DMS53 (cell line): ENCODE measurements around the gene ZYG11B.
"Not testable (repeated sequence)": the region's sequence is repeated elsewhere in the genome, so short reads cannot be mapped to it uniquely, and the experiment has no call there.

ENCODE experiments used
- DNase-seq: peaks from one replicate; lab custom pipeline; 2025; lab: John Stamatoyannopoulos, UW

ZYG11B gene

DNA sequence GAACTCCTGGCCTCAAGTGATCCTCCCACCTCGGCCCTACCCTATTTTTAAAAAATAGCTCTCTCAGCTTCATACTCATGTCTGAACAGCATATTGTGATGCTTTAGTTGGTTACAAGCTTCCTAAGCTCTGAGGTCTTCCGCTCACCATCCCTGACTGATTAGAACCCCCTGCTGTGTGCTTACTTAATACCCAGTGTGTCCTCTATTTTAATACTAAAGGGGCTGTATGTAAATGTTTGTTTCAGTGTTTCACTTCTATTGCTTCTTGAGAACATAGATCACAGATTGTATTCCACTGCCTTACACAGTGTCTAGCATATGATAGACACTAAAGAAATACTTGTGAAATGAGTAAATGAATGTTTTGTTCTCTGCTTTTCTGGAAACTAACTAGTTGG lies 29.8 kb downstream of the ZYG11B start:
- DNase-seq, result no peak

DNA sequence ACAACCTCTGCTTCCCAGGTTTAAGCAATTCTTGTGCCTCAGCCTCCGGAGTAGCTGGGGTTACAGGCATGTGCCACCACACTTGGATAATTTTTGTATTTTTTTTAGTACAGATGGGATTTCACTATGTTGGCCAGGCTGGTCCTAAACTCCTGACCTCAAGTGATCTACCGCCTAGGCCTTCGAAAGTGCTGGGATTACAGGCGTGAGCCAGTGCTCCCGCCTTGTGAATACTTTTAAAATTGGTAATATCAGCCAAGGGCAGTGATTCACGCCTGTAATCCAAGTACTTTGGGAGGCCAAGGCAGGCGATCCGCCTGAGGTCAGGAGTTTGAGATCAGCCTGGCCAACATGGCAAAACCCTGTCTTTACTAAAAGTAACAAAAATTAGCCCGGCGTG lies 33.7 kb downstream of the ZYG11B start:
- DNase-seq, result no peak

DNA sequence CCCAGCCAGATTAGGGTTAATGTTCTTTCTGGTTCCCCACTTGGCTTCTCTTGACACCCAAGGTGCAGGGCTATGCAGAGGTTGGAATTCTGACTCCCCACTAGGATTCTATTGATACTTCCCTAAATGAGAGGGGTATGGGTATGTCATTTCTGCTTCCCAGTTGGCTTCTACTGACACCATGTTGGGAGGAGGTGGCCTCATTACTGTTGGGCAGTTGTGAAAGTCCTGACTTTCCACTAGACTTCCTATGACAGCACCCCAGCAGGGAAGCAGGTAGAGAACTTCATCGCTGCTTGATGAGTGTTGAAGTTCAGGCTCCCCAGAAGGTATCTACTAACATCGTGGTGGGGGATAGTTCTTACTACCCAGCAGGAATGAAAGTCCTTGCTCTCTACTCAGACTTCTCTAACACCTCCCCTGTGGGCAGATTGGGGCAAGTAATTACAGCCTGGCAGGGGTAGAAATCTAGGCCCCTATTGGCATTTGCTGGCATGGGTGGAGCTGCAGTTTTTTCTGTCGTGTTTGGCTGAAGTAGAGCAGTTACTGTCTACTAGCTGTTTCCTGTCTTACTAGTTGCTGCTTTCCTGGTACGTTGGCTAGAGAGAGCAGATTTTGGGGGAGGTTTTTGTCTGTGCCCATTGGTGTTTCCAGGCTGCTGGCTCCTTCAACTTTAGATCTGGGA lies 41.5 kb downstream of the ZYG11B start:
- no peak for DNase-seq

- no peak for DNase-seq
Measured at GRCh38 chr1:52769346-52770033, 43.2 kb downstream of the ZYG11B start.

GRCh38 chr1:52771384-52771783 lies 45.1 kb downstream of the ZYG11B start:
- no peak for DNase-seq

GRCh38 chr1:52786148-52786547 lies 59.9 kb downstream of the ZYG11B start:
- DNase-seq, result no peak

GRCh38 chr1:52790429-52790828 lies 64.2 kb downstream of the ZYG11B start:
- DNase-seq, result not testable (repeated sequence)

- DNase-seq, result no peak
Measured at GRCh38 chr1:52792036-52792435, 65.8 kb downstream of the ZYG11B start.

- DNase-seq, result not testable (repeated sequence)
Measured at GRCh38 chr1:52793717-52794116, 67.5 kb downstream of the ZYG11B start.

- DNase-seq, result no peak
Measured at GRCh38 chr1:52795464-52795863, 69.2 kb downstream of the ZYG11B start.

GRCh38 chr1:52798331-52798730 lies 72.1 kb downstream of the ZYG11B start:
- DNase-seq, result no peak

DNA sequence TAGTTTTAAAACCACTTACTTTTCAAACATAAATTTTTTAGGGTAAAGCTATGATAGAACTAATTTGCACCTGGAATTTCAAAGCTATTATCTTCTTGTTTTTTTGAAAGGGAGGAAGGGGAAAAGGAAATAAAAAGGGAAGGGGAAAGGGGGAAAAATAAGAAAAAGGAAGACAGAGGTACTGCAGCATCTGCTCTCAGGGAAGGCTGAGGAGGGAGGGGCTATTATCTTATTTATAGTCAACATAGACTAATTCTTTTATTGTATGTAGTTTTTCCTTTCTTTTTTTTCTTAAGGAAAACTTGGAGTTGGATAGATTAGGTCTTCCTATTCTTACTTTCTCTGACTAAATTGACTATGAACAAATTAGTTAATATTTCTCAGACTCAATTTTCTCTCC lies 74.8 kb downstream of the ZYG11B start:
- DNase-seq, result no peak

DNA sequence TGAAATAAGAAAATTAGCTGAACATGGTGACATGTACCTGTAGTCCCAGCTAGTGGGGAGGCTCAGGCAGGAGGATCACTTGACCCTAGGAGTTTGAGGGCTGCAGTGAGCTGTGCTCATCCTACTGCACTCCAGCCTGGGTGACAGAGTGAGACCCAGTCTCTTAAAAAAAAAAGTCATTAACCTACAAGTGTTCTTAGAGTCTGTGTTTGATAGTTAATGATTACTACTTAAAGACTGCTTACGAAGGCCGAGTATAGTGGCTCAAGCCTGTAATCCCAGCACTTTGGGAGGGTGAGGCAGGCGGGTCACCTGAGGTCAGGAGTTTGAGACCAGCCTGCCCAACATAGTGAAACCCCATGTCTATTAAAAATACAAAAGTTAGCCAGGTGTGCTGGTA lies 77.8 kb downstream of the ZYG11B start:
- DNase-seq, result not testable (repeated sequence)

DNA sequence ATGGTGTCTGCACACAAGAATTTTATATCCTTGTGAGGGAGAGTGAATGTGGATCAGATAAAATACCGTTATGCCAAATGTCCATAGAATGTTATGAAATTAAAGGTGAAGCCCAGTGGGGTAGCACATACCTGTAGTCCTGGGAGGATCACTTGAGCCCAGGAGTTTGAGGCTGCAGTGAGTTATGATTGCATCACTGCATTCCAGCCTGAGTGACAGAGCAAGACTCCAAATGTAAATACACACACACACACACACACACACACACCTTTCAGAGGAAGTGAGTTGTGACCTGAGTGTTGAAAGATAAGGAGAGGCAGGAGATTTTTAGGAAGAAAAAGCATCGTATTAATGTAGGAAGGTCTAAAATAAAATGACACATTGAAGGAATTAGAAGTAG lies 88.2 kb downstream of the ZYG11B start:
- DNase-seq, result peak; percentile 29

- DNase-seq, result not testable (repeated sequence)
Measured at GRCh38 chr1:52820830-52821229, 94.6 kb downstream of the ZYG11B start.

DNA sequence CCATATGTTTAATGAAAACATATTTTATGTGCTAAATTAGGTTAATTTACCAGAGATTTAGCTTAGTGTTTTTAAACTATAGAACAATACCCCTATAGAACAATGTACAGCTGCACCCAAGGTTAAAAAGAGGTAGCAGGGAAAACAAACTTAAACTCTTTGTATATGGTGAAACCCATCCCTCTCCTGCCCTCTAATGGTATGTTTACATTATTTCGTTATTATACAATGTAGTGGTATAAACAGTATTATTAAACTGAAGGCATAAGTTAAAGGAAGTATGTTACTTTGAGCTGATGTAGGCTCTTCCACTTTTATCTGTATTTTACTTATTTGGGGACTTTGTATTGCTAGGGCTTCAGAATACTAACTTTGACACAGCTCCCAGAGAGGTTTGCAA lies 99.6 kb downstream of the ZYG11B start:
- DNase-seq, result peak; percentile 60

GRCh38 chr1:52834798-52835197 lies 108.5 kb downstream of the ZYG11B start:
- no peak for DNase-seq

DNA sequence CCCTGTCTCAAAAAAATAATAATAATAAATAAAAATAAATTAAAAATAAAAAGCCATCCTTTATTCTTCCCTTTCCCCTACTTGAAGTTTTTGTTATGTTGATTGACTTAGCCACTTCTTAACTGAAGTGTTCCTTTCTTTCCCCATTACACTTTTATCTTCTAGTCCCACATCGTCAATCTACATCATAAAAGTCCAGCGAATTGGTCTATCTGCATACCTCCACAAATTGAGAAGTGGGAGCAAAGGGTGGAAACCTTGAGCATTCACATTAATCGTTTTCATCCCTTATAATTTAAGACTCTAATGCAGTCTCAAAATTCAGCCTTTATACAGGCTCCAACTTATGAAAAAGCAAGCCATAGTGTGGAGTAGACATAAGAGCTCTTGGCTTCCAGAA lies 109.8 kb downstream of the ZYG11B start:
- no peak for DNase-seq

DNA sequence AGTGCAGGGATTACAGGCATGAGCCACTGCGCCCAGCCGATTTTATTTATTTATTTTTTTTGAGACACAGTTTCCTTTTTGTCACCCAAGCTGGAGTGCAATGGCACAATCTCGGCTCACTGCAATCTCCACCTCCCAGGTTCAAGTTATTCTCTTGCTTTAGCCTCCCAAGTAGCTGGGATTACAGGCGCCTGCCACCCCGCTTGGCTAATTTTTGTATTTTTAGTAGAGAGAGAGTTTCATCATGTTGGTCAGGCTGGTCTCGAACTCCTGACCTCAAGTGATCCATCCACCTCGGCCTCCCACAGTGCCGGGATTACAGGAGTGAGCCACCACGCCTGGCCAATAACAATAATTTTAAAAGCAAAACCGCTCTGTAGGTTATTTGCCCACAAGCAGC lies 112.9 kb downstream of the ZYG11B start:
- not testable (repeated sequence) for DNase-seq

- DNase-seq, result peak; percentile 99
Measured at GRCh38 chr1:52842643-52843310, 116.5 kb downstream of the ZYG11B start, which contains the start of gene ZYG11A. Gene ZYG11A, plus strand, starts transcription at chr1:52842760. Its CDS starts 124 bp downstream, at chr1:52842884.

GRCh38 chr1:52845119-52845518 lies 118.9 kb downstream of the ZYG11B start:
- not testable (repeated sequence) for DNase-seq

DNA sequence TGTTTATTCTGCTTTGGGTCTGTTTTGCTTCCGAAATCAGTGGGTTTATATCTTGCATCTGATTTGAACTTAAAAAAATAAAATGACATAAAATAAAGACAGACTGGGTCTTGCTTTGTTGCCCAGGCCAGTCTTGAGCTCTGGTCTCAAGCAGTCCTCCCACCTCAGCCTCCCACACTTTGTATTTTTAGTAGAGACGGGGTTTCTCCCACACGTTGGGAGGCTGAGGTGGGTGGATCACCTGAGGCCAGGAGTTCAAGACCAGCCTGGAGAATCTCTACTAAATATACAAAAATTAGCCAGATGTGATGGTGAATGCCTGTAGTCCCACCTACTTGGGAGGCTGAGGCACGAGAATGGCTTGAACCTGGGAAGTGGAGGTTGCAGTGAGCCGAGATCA lies 122.2 kb downstream of the ZYG11B start:
- no peak for DNase-seq

- no peak for DNase-seq
Measured at GRCh38 chr1:52850951-52851350, 124.7 kb downstream of the ZYG11B start.
